NCI-H82 treated with DMSO at 0.1 percent for 48 hours (cell line): ENCODE results near the gene PLCXD1.
"Not testable (repeated sequence)": the region's sequence is repeated elsewhere in the genome, so short reads cannot be mapped to it uniquely, and the experiment has no call there.

Source experiments
- DNase-seq: peaks from one replicate; lab custom pipeline; 2025; ENCODE audit not compliant: unreplicated experiment; lab: John Stamatoyannopoulos, UW

PLCXD1 gene, protein sequence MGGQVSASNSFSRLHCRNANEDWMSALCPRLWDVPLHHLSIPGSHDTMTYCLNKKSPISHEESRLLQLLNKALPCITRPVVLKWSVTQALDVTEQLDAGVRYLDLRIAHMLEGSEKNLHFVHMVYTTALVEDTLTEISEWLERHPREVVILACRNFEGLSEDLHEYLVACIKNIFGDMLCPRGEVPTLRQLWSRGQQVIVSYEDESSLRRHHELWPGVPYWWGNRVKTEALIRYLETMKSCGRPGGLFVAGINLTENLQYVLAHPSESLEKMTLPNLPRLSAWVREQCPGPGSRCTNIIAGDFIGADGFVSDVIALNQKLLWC

DNA sequence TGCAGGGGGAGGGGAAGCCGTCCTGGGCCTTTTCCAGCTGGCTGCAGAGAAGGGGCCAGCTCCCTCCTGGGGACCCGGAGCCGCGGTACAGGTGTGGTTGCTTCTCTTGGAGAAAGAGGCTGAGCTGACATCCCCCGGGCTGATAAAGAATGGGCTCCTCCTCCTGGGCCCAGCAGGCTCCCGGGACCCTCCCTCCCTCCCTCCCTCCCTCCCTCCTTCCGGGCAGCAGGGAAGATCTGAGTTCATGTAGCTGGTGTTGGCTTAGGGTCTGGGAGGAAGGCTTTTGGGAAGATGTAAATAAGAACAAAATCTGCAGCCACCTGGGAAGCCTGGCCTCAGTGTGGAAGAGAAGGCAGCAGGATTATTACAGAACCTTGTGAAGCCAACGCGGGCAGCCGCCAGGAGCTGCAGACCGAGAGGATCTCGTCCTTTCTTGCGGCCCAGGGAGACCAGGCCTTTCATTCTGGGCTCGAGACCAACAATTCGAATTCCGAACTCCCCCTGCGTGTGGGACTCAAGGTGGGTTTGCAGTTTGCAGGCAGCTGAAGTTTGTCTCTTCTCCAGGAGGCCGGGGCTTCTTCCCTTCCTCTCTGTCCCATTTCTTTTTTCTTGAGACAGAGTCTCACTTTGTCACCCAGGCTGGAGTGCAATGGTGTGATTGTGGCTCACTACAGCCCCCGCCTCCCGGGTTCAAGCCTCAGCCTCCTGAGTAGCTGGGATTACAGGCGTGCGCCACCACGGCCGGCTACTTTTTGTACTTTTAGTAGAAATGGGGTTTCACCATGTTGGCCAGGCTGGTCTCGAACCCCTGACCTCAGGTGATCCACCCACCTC, at the start of gene PLCXD1:
PLCXD1 (plus strand) TSS at position 216 of the 834 bp plus-strand sequence. CDS start 2,807 bp downstream, outside the sequence.
- no peak for DNase-seq

DNA sequence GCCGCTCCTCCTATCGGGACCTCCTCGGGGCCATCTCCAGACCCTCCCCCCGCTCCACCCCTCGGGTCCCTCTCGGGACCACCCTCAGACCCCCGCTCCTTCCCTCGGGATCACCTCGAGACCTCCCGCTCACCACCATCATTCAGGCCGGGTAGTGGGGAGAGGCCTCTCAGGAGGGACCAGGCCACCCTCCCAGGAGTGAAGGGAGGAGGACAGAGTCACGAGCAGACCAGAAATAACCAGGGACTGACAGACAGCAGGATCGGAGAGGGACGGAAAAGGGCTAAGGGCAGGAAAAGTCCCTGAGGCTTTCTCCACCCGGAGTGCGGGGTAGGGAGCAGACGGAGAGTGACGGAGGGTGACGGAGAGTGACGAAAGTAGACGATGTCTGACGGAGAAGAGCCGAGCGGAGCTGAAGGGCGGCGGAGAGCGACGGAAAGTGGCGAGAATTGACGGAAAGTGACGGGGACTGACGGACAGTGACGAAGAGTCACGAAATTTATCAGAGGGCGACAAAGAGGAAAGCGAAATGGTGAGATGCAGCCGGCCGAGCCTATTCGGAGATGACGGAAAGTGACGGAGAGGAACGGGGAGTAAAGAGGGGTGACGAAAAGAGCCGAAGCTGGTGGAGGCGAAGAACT, 49.4 kb upstream of the PLCXD1 start:
- DNase-seq: not testable (repeated sequence)

DNA sequence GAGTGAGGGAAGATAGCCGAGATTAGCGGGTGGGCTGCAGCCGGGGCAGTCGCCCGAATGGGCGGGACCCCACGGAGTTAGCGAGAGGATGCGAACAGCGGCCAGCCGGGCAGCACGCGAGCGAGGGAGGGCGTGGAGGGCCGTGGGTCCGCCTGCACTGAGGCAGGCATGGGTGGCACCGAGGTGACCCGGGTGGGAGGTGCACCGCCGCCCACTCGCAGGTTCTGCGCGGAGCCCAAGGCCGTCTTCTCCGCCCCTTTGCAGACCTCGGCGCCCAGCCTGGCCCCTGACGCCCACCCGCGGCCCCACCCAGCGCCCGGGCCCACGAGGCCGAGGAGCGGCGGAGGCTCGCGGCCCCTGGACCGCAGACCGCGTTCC, 48.9 kb upstream of the PLCXD1 start:
- not testable (repeated sequence) for DNase-seq

DNA sequence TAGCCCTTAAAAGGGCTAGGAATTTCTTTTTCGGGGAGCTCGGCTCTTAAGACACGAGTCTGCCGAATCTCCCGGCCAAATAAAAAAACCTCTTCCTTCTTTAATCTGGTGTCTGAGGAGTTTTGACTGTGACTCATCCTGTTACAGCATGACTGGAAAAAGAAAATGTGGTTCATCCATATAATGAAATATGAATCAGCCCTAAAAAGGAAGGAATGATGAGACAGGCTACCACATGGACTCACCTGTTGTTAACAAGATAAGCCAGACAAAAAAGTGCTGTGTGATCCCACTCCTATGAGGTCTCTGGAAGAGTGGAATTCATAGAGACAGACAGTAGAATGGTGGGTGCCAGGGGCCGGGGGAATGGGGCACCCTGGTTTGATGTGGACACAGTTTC, 45.0 kb upstream of the PLCXD1 start:
- DNase-seq: not testable (repeated sequence)

DNA sequence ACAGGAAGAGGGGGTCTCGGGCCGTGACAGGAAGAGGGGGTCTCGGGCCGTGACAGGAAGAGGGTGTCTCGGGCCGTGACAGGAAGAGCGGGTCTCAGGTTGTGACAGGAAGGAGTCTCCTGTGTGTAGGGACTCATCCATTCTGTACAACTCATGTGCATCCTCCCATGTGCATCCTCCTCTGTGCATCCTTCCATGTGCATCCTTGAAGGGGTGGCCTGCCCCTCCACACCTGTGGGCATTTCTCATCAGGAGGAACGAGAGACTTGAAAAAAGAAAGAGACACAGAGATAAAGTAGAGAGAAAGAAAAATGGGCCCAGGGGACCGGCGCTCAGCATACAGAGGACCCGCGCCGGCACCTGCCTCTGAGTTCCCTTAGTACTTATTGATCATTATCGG, 30.2 kb upstream of the PLCXD1 start:
- DNase-seq: no peak

DNA sequence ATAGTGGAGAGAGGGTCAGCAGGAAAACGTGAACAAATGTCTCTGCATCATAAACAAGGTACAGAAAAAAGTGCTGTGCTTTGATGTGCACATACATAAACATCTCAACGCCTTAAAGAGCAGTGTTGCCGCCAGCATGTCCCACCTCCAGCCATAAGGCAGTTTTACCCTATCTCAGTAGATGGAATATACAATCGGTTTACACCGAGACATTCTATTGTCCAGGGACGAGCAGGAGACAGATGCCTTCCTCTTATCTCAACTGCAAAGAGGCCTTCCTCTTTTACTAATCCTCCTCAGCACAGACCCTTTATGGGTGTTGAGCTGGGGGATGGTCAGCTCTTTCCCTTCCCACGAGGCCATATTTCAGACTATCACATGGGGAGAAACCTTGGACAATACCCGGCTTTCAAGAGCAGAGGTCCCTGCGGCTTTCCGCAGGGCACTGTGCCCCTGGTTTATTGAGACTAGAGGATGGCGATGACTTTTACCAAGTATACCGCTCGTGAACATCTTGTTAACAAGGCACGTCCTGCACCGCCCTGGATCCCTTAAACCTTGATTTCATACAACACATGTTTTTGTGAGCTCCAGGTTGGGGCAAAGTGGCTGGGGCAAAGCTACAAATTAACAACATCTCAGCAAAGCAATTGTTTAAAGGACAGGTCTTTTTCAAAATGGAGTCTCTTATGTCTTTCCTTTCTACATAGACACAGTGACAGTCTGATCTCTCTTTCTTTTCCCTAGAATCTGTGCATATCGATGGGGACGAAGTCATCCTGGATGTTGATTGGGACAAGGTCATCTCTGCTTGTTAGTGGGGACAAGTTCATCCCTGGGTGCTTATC, 29.6 kb upstream of the PLCXD1 start:
- DNase-seq: not testable (repeated sequence)

DNA sequence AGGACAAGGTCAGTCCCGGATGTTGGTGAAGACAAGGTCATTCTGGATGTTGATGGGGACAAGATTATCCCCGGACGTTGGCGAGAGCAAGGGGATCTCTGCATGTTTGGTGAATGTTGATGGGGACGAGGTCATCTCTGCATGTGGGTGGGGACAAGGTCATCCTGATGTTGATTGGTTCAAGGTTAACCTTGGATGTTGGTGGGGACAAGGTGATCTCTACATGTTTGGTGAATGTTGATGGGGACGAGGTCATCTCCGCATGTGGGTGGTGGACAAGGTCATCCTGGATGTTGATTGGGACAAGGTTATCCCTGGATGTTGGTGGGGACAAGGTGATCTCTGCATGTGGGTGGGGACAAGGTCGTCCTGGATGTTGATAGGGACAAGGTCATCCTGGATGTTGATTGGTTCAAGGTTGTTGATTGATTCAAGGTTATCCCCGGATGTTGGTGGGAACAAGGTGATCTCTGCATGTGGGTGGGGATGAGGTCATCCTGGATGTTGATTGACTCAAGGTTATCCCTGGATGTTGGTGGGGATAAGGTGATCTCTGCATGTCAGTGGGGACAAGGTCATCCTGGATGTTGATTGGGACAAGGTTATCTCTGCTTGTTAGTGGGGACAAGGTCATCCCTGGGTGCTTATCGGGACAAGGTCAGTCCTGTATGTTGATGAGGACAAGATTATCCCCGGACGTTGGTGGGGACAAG, 28.8 kb upstream of the PLCXD1 start:
- no peak for DNase-seq

DNA sequence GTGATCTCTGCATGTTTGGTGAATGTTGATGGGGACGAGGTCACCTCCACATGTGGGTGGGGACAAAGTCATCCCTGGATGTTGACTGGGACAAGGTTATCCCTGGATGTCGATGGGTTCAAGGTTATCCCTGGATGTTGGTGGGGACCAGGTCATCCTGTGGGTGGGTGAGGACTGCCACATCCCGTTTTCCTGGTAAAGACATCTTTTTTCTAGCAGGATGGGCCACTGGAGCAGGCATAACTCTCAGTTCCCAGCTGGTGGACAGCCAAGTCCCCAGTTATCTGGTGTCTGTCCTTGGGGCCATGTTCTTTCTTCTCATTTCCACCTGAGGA, 28.3 kb upstream of the PLCXD1 start:
- DNase-seq: no peak

DNA sequence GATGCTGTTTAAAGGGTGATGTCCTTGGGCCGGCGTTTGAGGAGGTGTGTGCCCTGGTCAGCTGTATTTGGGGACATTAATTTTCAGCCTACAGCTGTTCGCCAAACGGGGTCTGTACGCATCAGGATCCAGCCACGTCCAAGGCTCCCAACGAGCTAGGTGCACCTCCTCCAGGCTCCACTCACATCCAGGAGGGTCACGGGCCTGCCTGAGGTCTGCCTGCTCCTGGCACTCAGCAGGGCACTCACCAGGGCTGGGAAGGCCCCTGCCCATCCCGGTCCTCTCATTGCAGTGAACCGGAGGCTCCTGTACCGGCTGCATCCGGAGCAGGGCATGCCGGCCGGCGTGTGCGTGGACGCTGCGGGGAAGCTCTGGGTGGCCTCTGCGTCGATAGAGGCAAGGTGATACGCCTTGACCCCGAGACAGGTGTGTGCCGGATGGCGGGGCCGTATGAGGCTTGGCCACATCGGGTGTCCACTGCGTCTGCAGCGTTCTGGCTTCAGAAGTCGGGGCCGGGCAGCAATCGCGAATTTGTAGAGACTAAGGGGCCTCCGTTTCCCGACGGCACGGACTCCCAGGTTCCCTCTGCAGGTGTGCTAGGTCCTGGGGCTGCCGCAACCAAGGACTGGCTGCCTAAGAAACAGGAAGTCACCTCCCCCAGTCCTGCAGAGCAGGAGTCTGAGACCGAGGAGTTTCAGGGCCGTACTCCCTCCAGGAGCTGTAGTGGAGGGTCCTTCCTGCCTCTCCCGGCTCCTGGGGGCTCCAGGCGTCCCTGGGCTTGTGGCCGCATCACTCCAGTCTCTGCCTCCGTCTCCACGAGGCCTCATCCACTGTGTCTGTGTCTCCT, 27.5 kb upstream of the PLCXD1 start:
- no peak for DNase-seq

DNA sequence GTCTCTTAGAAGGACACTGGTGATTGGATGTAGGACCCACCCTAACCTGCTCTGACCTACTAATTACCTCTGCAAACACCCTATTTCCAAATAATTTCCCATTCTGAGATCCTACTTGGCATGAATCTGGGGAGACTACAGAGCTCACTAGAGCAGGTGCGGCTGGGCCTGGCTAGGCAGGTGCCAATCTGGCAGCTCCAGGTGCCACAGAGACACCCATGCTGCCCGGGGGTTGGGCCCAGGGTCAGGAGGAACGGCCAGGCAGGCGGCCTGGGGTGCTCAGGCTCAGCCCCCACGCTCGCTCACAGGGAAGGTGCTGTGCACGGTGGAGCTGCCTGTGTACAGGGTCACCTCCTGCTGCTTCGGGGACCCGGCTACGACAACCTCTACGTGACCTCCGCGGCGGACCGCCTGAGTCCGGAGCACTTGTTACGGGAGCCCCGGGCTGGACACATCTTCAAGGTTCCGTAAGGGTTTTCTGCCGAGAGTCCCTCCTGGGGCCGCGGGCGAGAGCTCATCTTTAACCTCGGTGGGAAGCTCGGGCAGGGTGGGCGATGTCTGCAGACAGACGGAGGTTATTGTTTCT, 26.5 kb upstream of the PLCXD1 start:
- DNase-seq: no peak

DNA sequence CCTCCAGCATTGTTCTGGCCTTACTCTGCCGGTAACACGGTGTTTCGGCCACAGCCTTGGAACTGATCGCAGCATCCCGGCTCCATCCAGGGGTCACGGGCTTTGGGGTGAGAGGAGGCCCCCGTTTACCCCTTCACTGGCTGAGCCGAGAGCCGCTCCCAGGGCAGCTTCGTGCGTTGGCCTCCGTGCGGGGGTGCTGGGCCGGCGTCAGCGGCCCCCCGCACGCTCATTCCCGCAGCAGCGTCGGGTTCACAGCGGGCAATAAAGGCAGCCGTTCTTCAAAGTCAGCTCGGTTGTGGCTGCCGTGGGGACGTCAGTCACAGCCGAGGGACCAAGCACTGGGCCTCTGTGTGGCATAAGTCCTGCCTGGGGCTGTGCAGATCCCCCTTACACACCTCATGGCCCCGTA, 25.3 kb upstream of the PLCXD1 start:
- DNase-seq: no peak

DNA sequence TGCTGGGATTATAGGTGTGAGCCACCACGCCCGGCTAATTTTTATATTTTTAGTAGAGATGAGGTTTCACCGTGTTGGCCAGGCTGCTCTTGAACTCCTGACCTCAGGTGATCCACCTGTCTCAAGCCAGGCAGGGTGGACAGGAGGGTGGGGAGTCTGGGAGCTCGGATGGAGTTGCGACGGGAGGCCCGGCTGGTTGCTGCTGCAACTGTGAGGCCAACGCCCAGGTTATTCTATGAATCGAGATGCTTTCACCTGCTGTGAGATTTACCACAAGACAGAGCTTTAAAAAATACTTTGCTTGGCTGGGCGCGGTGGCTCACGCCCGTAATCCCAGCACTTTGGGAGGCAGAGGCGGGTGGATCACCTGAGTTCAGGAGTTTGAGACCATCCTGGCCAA, 24.1 kb upstream of the PLCXD1 start:
- DNase-seq: not testable (repeated sequence)

DNA sequence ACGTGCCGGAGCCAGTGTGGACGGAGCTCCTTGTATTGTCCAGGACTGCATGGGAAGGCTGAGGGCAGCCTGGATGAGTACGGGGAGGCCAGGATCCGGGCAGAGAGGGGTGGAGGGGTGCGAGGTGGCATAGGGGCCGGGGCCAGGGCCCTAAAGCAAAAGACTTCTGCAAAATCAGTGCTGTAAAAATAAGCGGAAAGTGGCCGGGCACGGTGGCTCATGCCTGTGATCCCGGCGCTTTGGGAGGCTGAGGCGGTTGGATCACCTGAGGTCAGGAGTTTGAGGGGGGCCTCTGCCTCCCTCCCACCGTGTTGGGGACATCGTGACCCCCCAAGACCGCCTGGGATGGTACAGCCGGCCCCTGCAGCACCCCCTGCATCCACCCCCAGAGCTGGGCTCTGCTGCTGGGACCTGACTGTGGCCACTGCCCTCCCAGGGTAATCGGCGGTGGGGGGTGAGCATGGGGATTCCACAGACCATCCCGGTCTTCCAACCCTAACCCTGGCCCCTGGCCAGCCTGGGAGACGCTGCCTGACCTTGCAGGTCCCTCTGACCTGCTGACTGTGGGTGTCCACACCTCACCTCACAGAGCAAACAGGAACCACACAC, 23.4 kb upstream of the PLCXD1 start:
- DNase-seq: no peak

DNA sequence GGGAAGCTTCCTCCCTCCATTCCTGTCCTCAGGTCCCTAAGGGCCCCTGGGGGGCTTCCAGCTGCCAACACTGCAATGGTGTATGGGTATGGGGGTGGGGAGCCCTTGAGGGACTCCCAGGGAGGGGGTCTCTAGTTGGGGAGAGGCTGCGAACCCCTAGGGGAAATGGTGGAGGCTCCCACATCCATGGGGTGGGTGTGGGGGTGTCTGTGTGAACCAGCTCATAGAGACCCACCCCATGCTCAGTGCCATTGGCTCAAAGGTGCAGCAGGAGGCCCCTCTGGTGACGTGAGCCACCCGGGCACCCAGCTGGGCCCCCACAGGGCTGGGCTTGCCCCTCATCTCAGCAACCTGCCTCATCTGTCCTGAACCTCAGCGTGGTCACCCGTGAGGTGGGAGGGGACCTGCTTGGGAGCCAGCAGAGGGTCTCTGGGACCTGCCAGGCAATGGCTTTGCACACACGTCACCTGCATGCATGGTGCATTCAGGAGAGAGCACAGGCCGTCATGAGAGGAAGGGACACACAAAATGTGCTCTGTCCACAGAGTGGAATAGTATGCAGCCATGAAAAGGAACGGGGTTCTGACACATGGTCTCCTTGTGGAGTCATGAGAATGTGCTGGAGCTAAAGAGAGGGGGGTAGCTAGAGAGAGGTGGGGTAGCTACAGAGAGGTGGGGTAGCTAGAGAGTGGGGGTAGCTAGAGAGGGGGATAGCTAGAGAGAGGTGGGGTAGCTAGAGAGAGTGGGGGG, 22.7 kb upstream of the PLCXD1 start:
- no peak for DNase-seq

DNA sequence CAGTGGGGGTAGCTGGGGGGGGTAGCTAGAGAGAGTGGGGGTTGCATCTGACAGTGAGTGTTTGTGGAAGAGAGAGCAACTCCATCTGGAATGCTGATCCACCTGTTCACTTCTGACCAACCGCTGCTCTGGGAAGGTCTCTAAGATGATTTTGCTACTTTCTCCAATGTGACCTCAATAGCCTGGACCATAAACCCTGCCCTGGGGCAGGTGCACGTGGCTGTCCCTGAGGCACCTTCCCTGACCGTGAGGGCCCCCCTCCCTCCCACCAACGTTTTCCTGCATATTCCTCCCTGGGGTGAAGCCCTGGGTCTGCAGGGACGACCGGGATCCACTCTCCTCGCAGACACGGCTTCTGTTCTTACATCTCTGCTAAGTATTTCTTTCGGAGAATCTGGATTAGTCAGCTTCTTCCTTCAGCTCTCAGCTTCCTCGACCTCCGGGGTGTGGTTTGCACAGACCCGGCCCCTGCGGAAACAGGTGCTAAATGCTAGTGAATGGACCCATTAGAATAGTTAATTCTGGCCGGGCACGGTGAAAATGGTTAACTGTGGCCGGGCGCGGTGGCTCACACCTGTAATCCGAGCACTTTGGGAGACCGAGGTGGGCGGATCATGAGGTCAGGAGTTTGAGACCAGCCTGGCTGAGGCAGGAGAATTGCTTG, 21.4 kb upstream of the PLCXD1 start:
- DNase-seq: no peak

DNA sequence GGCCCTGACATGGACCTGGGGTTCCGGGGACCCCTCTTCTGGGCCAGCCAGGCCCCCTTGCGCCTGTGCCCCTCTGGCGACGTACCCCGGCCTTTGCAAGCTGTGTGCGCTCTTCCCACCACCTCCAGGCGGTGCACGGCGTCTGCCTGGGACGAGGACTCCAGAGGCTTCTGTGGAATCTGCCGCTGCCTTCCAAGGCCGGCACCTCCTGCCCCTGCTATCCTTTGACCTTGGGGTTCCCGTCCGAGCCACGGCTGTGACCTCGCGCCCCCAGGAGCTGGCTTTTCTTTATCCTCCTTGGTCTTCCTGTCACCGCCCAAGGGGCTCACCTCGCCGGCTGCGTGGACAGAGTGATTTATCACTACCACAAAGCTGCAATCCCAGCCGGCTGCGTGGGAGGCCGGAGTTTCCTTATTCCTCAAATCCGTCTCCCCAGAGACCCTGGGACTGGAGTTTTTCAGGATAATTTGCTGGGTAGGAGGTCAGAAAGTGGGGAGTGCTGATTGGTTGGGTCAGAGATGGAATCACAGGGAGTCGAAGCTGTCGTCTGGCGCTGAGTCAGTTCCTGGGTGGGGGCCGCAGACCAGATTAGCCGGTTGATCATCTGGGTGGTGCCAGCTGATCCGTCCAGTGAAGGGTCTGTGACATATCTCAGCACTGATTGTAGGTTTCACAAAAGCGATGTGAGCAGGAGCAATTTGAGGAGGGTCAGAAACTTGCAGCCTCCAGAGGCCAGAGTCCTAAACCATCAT, 19.8 kb upstream of the PLCXD1 start:
- DNase-seq: no peak

DNA sequence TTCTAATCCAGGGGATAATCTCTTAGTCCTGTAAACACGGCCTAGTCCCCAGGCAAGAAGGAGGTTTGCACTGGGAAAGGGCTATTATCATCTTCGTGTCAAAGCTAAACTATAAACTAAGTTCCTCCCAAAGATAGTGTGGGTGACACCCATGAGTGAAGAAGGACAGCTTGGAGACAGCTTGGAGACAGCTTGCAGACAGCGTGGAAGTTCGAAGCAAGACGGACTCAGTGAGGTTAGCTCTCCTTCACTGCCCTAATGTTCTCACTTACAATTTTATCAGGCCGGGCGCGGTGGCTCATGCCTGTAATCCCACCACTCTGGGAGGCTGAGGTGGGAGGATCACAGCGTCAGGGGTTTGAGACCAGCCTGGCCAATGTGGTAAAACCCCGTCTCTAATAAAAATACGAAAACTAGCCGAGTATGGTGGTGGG, 19.2 kb upstream of the PLCXD1 start:
- DNase-seq: no peak
